Measurements from ENCODE around the gene ADARB2.

DNA sequence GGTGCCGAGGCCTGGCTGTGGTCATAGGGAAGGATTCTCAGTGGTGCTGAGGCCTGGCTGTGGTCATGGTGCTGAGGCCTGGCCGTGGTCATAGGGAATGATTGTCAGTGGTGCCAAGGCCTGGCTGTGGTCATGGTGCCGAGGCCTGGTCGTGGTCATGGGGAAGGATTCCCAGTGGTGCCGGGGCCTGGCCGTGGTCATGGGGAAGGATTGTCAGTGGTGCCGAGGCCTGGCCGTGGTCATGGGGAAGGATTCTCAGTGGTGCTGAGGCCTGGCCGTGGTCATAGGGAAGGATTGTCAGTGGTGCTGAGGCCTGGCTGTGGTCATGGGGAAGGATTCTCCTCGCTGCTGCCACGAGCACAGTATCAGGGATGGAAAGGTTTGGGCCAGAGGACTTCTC is 327.3 kb downstream of the ADARB2 start:
- TF ChIP-seq EZH2phosphoT487 (IDR thresholded peaks at IDR 0.05; ENCODE audit: borderline replicate concordance, low read depth) (no peak), SIN3A (IDR thresholded peaks at IDR 0.05; ENCODE audit: borderline replicate concordance, low read depth, low read length) (no peak), EP300 (IDR thresholded peaks at IDR 0.05; ENCODE audit: borderline replicate concordance in 1 of 2, low read depth in 1 of 2, low read length in 1 of 2) (no peak), JUND (IDR thresholded peaks at IDR 0.05) (no peak)
- TF ChIP-seq, protein P1, sequence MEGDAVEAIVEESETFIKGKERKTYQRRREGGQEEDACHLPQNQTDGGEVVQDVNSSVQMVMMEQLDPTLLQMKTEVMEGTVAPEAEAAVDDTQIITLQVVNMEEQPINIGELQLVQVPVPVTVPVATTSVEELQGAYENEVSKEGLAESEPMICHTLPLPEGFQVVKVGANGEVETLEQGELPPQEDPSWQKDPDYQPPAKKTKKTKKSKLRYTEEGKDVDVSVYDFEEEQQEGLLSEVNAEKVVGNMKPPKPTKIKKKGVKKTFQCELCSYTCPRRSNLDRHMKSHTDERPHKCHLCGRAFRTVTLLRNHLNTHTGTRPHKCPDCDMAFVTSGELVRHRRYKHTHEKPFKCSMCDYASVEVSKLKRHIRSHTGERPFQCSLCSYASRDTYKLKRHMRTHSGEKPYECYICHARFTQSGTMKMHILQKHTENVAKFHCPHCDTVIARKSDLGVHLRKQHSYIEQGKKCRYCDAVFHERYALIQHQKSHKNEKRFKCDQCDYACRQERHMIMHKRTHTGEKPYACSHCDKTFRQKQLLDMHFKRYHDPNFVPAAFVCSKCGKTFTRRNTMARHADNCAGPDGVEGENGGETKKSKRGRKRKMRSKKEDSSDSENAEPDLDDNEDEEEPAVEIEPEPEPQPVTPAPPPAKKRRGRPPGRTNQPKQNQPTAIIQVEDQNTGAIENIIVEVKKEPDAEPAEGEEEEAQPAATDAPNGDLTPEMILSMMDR (IDR thresholded peaks at IDR 0.05), result no peak
- TF ChIP-seq, protein P2, sequence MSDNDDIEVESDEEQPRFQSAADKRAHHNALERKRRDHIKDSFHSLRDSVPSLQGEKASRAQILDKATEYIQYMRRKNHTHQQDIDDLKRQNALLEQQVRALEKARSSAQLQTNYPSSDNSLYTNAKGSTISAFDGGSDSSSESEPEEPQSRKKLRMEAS (IDR thresholded peaks at IDR 0.05; ENCODE audit: low read depth), result no peak
